ENCODE results near the gene CCDC154. TPM values are rescaled to one million over a fixed set of nuclear protein-coding genes. Genes with fewer than 3 reads are reported as not detected.
A peak's percentile ranks its signal among the peaks of the same experiment; 100 is the strongest.

Gene CCDC154
- total and polyA plus RNA-seq, 9 of the 15 experiments (the other 6 are each of a cell fraction or from before 2014, with no cell fraction given): 0.15 to 1.4 (median 0.20) TPM; not detected in 5

- TF ChIP-seq, protein P1, sequence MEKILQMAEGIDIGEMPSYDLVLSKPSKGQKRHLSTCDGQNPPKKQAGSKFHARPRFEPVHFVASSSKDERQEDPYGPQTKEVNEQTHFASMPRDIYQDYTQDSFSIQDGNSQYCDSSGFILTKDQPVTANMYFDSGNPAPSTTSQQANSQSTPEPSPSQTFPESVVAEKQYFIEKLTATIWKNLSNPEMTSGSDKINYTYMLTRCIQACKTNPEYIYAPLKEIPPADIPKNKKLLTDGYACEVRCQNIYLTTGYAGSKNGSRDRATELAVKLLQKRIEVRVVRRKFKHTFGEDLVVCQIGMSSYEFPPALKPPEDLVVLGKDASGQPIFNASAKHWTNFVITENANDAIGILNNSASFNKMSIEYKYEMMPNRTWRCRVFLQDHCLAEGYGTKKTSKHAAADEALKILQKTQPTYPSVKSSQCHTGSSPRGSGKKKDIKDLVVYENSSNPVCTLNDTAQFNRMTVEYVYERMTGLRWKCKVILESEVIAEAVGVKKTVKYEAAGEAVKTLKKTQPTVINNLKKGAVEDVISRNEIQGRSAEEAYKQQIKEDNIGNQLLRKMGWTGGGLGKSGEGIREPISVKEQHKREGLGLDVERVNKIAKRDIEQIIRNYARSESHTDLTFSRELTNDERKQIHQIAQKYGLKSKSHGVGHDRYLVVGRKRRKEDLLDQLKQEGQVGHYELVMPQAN (IDR thresholded peaks at IDR 0.05; ENCODE audit: borderline replicate concordance): no peak
- TF ChIP-seq ZNF77 (CRISPR knock-in tag; IDR thresholded peaks at IDR 0.05) (no peak), NONO (IDR thresholded peaks at IDR 0.05; ENCODE audit: low read depth in 2 of 2, low read length in 1 of 2) (no peak), CC2D1A (IDR thresholded peaks at IDR 0.05) (no peak), MAFF (IDR thresholded peaks at IDR 0.05; ENCODE audit: low read length) (no peak), POLR2A (conservative IDR thresholded peaks at IDR 0.05) (no peak), RBM15 (IDR thresholded peaks at IDR 0.05; ENCODE audit: insufficient read depth, low read length) (no peak), L3MBTL2 (IDR thresholded peaks at IDR 0.05) (peak; percentile 37; the same call in 1 of the 2 replicates), ZBTB33 (CRISPR knock-in tag; IDR thresholded peaks at IDR 0.05) (peak; percentile 52; the same call in 1 of the 2 replicates), NR2C2 (CRISPR knock-in tag; IDR thresholded peaks at IDR 0.05) (no peak), NR2C2 (tag; IDR thresholded peaks at IDR 0.05) (no peak), CEBPZ (IDR thresholded peaks at IDR 0.05; ENCODE audit: borderline replicate concordance, low read depth, low read length) (no peak), USF1 (CRISPR knock-in tag; IDR thresholded peaks at IDR 0.05) (no peak), MAZ (CRISPR knock-in tag; conservative IDR thresholded peaks at IDR 0.05 in 1 of 2, IDR thresholded peaks at IDR 0.05 in 1 of 2) (peak in 1 of 2 experiments; percentile 80; a peak in 2 of 4 replicates), TAF9B (IDR thresholded peaks at IDR 0.05; ENCODE audit: partially characterized antibody) (no peak)
- TF ChIP-seq, protein P2, sequence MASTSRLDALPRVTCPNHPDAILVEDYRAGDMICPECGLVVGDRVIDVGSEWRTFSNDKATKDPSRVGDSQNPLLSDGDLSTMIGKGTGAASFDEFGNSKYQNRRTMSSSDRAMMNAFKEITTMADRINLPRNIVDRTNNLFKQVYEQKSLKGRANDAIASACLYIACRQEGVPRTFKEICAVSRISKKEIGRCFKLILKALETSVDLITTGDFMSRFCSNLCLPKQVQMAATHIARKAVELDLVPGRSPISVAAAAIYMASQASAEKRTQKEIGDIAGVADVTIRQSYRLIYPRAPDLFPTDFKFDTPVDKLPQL (IDR thresholded peaks at IDR 0.05; ENCODE audit: extremely low read depth, insufficient read length): no peak
- TF ChIP-seq, protein P3, sequence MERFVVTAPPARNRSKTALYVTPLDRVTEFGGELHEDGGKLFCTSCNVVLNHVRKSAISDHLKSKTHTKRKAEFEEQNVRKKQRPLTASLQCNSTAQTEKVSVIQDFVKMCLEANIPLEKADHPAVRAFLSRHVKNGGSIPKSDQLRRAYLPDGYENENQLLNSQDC (CRISPR knock-in tag; IDR thresholded peaks at IDR 0.05): no peak
These were observed 15.8 kb downstream of the CCDC154 start (continued) for GRCh38 chr16:1428511-1428910.
